ENCODE data around the gene C15orf62.

The C15orf62 gene

GRCh38 chr15:40756938-40757337 is 12.8 kb upstream of the C15orf62 start:
- DNase-seq = no peak

DNA sequence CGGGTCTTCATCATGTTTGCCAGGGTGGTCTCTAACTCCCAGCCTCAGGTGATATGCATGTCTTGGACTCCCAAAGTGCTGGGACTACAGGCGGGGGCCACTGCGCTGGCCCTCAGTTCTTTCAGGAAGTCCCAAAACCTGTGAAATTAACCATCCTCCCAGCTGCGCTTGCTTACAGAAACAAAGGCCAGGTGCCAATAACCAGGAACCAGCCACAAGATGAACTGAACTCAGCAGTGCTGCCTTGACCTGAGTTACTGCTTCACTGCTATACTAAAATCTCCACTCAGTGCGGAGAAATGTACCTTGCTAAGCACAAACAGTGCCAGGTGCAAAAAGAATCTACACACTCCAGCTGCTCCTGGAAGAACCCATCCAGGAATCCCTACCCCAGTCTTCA is 9.8 kb upstream of the C15orf62 start:
- DNase-seq = no peak

DNA sequence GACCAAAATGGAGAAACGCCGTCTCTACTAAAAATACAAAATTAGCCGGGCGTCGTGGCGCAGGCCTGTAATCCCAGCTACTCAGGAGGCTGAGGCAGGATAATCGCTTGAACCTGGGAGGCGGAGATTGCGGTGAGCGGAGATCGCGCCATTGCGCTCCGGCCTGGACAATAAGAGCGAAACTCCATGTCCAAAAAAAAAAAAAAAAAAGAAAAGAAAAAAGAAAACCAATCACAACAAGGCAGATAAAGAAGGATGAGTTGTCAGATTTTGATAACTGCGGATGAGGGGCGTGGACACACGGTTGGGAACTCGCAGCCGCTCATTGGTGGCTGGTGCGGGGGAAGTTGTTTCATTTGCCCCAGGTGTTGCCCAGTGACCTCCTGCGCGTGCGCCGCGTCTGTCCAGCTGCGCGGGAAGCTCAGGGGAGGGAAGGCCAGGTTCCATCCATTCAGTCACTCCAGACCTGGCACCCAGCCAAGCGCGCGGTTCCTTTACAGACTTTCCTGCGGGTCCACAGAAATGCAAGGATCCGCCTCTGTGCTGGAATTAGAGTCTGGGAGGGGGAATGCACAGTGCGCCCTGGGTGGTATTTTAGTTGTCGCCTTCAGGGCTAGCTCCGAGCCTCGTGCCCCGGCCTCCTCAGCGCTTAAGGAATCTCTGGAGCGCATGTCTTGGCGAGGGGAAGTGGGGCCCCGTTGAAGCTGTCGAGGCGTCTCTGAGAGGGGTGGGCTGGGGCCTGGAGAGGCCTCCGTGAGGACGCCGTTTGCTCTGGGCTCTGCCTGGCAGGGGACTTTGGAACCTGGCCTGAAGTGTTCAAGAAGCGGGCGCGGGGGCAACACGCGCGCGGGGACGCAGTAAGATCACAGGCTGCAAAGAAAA is 6.6 kb upstream of the C15orf62 start:
- DNase-seq = peak; percentile 37

DNA sequence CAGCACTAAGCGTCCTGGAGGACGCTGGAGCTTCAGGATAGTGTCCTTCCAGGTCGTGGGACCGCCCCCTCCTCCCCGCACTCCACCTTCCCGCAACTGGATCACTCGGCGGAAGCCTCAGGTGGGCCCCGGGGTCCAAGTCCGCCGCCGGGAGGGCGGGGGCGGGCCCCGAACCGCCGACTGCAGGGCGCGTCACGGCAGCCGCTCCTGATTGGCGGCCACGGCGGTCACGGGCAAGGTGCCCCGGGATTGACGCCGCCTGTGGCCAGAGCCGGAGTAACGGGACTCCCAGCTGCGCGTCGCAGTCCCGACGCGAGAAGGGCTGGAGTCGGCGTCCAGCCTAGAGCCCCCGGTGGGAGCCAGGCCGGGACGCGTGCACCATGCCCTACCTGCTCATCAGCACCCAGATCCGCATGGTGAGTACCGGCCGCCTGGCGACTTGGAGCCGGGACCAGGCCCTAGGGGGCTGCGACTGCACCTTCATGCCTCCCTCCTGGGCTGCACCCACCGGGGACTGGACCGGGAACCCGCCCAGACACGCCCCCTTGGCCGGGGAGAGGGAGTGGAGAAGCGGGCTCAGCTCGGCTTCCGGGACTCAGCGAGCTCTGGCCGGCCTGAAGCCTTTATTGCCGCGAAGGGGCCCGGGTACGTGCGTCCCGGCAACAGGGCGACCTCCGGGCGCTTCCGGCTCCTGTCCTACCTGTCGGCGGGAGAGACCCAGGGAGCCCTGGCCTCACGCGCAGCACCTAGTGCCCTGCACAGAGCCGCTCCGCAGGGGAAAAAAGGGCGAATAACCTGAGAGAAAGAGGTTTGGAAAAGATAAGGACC is 5.8 kb upstream of the C15orf62 start, which contains the start of gene GCHFR:
Gene GCHFR, plus strand, starts transcription at position 268 of the 828 bp plus-strand sequence. Its CDS starts 113 bp downstream, at position 381.
- peak; percentile 66 for DNase-seq

DNA sequence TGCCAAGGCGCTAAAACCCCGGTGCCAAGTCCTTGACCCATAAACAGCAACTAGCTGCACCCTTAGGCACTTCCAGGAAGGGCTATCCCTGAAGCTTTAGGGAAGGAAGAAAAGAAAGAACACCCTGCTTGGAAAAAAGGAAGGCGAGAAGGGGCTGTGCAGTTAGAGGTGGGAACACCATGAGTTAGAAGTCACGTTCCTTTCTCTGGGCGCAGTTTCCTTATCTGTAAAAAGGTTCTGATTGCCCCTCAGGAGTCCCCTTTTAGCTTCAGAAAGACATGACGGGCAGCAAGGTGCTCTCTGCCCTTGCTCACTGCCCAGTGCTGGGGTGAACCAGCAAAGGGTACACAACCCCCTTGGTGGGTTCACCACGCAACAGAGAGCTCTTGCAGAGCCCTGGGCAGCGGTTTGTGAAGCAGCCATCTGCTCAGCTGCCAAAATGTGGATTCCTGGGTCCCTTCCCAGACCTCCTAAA is 5.1 kb upstream of the C15orf62 start:
- DNase-seq = no peak

DNA sequence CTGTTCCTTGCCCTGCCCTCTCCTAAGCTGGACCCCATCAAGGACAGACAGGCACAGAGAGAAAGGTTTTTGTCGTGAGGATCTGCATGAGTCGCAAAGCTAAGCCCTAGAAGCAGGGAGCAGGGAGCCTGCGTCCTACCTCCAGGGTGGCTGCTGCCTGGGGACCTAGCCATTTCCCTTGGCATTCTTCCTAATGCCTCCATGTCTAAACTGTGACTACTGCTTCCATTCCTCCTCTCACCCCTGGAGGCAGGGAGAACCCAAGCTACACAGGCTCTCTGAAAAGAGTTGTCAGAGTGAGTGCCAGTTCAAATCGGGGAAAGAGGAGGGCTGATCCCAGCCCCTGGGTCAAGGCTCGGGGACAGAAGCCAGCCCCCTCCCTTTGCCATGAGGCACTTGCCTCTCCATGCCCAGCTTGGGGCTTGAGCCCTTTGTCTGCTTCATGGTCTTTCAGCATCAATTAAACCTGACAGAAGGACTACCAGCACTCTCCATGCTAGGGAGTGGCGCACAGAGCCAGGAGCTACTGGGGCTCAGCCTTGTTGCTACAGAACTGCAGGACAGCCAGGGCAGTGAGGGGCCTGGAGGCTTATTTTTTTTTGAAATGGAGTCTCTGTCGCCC is 3.5 kb upstream of the C15orf62 start:
- DNase-seq = no peak

DNA sequence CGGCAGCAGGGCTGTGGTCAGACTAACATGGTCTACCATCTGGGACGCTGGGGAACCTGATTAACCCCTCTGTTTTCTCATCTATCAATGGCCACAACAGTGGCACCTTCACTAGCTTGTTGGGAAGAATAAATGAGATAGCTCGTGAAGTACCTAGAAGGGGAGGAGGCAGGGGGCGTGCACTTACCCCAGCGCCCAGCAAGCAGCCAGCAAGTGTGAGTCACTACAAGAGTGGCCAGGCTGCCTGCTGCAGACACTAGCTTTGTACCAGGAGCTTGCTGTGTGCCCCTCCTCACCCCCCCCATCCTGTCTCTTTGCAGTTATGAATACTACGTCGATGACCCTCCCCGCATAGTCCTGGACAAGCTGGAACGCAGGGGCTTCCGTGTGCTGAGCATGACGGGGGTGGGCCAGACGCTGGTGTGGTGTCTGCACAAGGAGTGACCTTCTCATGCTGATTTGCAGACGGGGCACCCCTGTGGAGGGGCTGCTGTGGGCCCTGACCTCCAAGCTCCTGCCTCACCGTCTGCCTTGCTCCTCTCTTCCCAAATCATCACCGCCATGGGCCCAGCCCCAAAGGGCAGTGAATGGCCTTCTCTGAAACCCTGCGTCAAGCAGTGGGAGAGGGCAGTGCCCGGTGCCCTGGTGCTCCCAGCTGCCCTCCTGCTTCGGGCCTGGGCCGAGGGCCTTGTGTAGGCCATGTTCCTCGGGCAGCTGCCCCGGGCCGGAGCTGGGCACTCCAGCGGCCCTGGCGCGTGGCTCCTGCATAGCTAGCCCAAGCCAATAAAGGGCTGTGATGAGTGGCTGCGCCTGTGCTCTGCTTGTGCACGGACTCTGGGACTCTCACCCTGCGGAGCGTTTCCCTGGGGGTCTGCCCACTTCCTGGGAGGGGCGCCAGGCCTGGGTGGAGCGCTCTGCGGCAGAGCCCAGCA is 2.6 kb upstream of the C15orf62 start:
- no peak for DNase-seq

- DNase-seq = no peak
Measured at GRCh38 chr15:40767838-40768500, 1.8 kb upstream of the C15orf62 start.

GRCh38 chr15:40768521-40769273 is 1.1 kb upstream of the C15orf62 start:
- no peak for DNase-seq

- DNase-seq = no peak
Measured at GRCh38 chr15:40770147-40770721, 454 bp downstream of the C15orf62 start.

- no peak for DNase-seq
Measured at GRCh38 chr15:40771242-40771641, 1.5 kb downstream of the C15orf62 start.

- no peak for DNase-seq
Measured at GRCh38 chr15:40772014-40772413, 2.2 kb downstream of the C15orf62 start.

DNA sequence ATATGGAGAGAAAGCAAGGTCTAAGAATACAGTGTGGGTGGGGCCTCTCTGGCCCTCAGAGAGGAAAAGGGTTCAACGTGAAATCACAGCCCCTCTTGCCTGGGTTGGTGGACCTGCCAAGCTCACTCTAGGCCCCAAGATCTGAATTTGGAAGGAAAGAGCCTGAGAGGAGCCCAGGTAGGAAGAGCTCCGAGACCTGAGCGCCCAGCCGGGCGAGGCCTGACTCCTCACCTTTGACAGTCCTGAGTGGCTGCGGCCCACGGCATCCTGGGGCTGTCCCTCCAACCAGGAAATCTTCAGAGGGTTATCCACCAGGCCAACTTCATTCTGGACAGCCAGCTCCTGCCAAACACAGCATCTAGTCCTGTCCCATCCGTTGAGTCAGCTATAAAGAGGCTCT is 3.7 kb downstream of the C15orf62 start:
- no peak for DNase-seq

DNA sequence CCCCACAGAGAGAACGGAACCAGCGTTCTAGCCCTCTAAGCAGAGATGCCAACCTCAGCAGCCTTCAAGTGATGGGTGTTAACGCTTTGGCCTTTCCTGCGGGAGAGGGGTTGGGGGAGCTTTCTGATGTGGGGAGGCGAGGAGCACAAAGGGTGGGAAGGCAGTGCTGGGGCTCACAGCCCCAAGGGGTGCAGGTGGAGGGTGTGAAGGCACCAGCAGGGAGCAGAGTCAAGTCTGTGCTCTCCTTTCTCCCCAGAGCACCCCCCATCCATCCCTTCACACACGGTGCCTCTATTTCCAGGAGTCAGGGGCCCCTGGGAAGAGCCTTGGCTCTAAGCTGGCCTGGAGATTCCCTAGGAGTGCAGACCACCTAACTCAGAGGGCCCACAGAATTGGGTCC is 4.1 kb downstream of the C15orf62 start:
- no peak for DNase-seq

GRCh38 chr15:40775007-40775406 is 5.2 kb downstream of the C15orf62 start:
- DNase-seq = no peak

- DNase-seq = no peak
Measured at GRCh38 chr15:40775740-40776536, 6.2 kb downstream of the C15orf62 start.

GRCh38 chr15:40776537-40777141 is 6.9 kb downstream of the C15orf62 start:
- DNase-seq = peak; percentile 51

GRCh38 chr15:40782609-40783227 is 12.9 kb downstream of the C15orf62 start:
- peak; percentile 75 for DNase-seq

- no peak for DNase-seq
Measured at GRCh38 chr15:40785164-40785563, 15.4 kb downstream of the C15orf62 start.
